ENCODE data around the gene RERG.

GRCh38 chr12:15232959-15233358, 11.7 kb upstream of the RERG start:
- no peak for TF ChIP-seq CTCF (IDR thresholded peaks at IDR 0.05; ENCODE audit: low read depth, low read length, missing input control)
- TF ChIP-seq YY1 (IDR thresholded peaks at IDR 0.05): no peak
- TF ChIP-seq REST (IDR thresholded peaks at IDR 0.05): no peak
- no peak for TF ChIP-seq EGR1 (IDR thresholded peaks at IDR 0.05; ENCODE audit: low read depth in 2 of 2)
- TF ChIP-seq, protein P1, sequence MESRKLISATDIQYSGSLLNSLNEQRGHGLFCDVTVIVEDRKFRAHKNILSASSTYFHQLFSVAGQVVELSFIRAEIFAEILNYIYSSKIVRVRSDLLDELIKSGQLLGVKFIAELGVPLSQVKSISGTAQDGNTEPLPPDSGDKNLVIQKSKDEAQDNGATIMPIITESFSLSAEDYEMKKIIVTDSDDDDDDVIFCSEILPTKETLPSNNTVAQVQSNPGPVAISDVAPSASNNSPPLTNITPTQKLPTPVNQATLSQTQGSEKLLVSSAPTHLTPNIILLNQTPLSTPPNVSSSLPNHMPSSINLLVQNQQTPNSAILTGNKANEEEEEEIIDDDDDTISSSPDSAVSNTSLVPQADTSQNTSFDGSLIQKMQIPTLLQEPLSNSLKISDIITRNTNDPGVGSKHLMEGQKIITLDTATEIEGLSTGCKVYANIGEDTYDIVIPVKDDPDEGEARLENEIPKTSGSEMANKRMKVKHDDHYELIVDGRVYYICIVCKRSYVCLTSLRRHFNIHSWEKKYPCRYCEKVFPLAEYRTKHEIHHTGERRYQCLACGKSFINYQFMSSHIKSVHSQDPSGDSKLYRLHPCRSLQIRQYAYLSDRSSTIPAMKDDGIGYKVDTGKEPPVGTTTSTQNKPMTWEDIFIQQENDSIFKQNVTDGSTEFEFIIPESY (IDR thresholded peaks at IDR 0.05): no peak
- TF ChIP-seq RXRA (IDR thresholded peaks at IDR 0.05): no peak
- TF ChIP-seq, protein P2, sequence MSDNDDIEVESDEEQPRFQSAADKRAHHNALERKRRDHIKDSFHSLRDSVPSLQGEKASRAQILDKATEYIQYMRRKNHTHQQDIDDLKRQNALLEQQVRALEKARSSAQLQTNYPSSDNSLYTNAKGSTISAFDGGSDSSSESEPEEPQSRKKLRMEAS (IDR thresholded peaks at IDR 0.05): no peak
- no peak for TF ChIP-seq JUND (IDR thresholded peaks at IDR 0.05)
